IMR-90 (cell line): ENCODE measurements around the gene PTH2. TPM values are rescaled to one million over a fixed set of nuclear protein-coding genes. Genes with fewer than 3 reads are reported as not detected.
A peak's percentile ranks its signal among the peaks of the same experiment; 100 is the strongest.

ENCODE experiments used
- ATAC-seq: fragments of 200-7000 bp; cut with Tn5 transposase; 2 replicates; pipeline ENCODE4 v1.9.1; 2020; ENCODE audit warnings: low read depth, mild to moderate bottlenecking, moderate library complexity
- BruUV-seq: library from RNA; stranded (reverse); fragments of 400-500 nt; replicated peaks from 2 replicates; lab custom pipeline; 2021; lab: Mats Ljungman, UMichigan
- CTCF ChIA-PET: fragments of 300-600 bp; formaldehyde crosslinking; extraction: SDS; loops from one replicate; lab custom pipeline; 2021; ENCODE audit warnings: antibody characterized with exemption; lab: Yijun Ruan, JAX
- POLR2A ChIA-PET: fragments of 300-600 bp; sonication (Branson Sonifier 250); formaldehyde crosslinking; loops from one replicate; lab custom pipeline; 2022; ENCODE audit warnings: antibody characterized with exemption; ENCODE audit not compliant: unreplicated experiment; lab: Charles Lee
- DNase-seq: peaks from one replicate; pipeline ENCODE4 v3.0.0; 2013
- H2AFZ ChIP-seq: replicated peaks from 2 replicates; pipeline ENCODE3; 2013; ENCODE audit warnings: low read length, mild to moderate bottlenecking; ENCODE audit not compliant: poor library complexity
- H2AK5ac ChIP-seq: 2 replicates; pipeline ENCODE4 v1.6.1; 2013; ENCODE audit warnings: low read depth, low read length, inconsistent platforms
- H2AK9ac ChIP-seq: replicated peaks from 2 replicates; pipeline ENCODE3; 2013; ENCODE audit warnings: mild to moderate bottlenecking, low read depth, low read length, moderate library complexity; ENCODE audit not compliant: poor library complexity
- H2BK120ac ChIP-seq: 2 replicates; pipeline ENCODE4 v1.6.1; 2013; ENCODE audit warnings: low read depth, low read length, inconsistent platforms
- H2BK15ac ChIP-seq: 3 replicates; pipeline ENCODE4 v1.6.1; 2013; ENCODE audit warnings: low read depth, low read length, inconsistent platforms
- H2BK20ac ChIP-seq: 2 replicates; pipeline ENCODE4 v1.6.1; 2013; ENCODE audit warnings: low read depth, mild to moderate bottlenecking, inconsistent platforms, low read length, moderate library complexity
- H2BK5ac ChIP-seq: 2 replicates; pipeline ENCODE4 v1.6.1; 2013; ENCODE audit warnings: mild to moderate bottlenecking, low read depth, low read length, inconsistent platforms; ENCODE audit not compliant: poor library complexity, severe bottlenecking
- H3K14ac ChIP-seq: replicated peaks from 2 replicates; pipeline ENCODE4 v1.6.1; 2013; ENCODE audit warnings: low read depth, low read length, inconsistent platforms
- H3K18ac ChIP-seq: 2 replicates; pipeline ENCODE4 v1.6.1; 2013; ENCODE audit warnings: low read depth, low read length, control low read depth
- H3K23ac ChIP-seq: 2 replicates; pipeline ENCODE4 v1.6.1; 2013; ENCODE audit warnings: low read depth, low read length, inconsistent platforms
- H3K27ac ChIP-seq: 2 replicates; pipeline ENCODE4 v1.5.1; 2013; ENCODE audit warnings: mild to moderate bottlenecking, control low read depth, low read length; ENCODE audit not compliant: insufficient read depth
- H3K27me3 ChIP-seq: 2 replicates; pipeline ENCODE4 v1.6.1; 2013; ENCODE audit warnings: low read length; ENCODE audit not compliant: control insufficient read depth, insufficient read depth
- H3K36me3 ChIP-seq: 2 replicates; pipeline ENCODE4 v1.6.1; 2013; ENCODE audit warnings: low read length, mixed read lengths; ENCODE audit not compliant: control insufficient read depth, insufficient read depth
- H3K4ac ChIP-seq: 2 replicates; pipeline ENCODE4 v1.6.1; 2013; ENCODE audit warnings: low read depth, low read length, inconsistent platforms
- H3K4me1 ChIP-seq: 2 replicates; pipeline ENCODE4 v1.6.1; 2013; ENCODE audit warnings: low read length, mixed read lengths; ENCODE audit not compliant: control insufficient read depth, insufficient read depth
- H3K4me2 ChIP-seq: 2 replicates; pipeline ENCODE4 v1.6.1; 2013; ENCODE audit warnings: low read depth, mild to moderate bottlenecking, control low read depth, low read length, moderate library complexity
- H3K4me3 ChIP-seq: 2 replicates; pipeline ENCODE4 v1.5.1; 2013; ENCODE audit warnings: low read depth, mild to moderate bottlenecking, control low read depth, low read length, moderate library complexity; ENCODE audit not compliant: insufficient read depth
- H3K56ac ChIP-seq: 2 replicates; pipeline ENCODE4 v1.6.1; 2013; ENCODE audit warnings: low read length, inconsistent platforms; ENCODE audit not compliant: insufficient read depth; ENCODE audit errors: extremely low read depth
- H3K79me1 ChIP-seq, 2 experiments: 2 replicates each; pipeline ENCODE4 v1.6.1; 2013; ENCODE audit warnings: low read length in 2 of 2, inconsistent platforms in 1 of 2, low read depth in 1 of 2
- H3K9ac ChIP-seq: 2 replicates; pipeline ENCODE4 v1.6.1; 2013; ENCODE audit warnings: low read depth, low read length, control low read depth
- H3K9me1 ChIP-seq: 2 replicates; pipeline ENCODE4 v1.6.1; 2013; ENCODE audit warnings: low read length, inconsistent platforms; ENCODE audit not compliant: insufficient read depth
- H3K9me3 ChIP-seq: 2 replicates; pipeline ENCODE4 v1.6.1; 2013; ENCODE audit warnings: low read length; ENCODE audit not compliant: control insufficient read depth, insufficient read depth
- H4K20me1 ChIP-seq: 2 replicates; pipeline ENCODE4 v1.6.1; 2013; ENCODE audit warnings: low read length, inconsistent platforms; ENCODE audit not compliant: insufficient read depth
- H4K5ac ChIP-seq: 2 replicates; pipeline ENCODE4 v1.6.1; 2013; ENCODE audit warnings: mild to moderate bottlenecking, low read depth, low read length, control low read depth
- H4K8ac ChIP-seq, 2 experiments: 2 replicates each; pipeline ENCODE4 v1.6.1; 2013; ENCODE audit warnings: low read depth in 2 of 2, low read length in 2 of 2, control low read depth in 1 of 2, inconsistent platforms in 1 of 2
- H4K91ac ChIP-seq: 2 replicates; pipeline ENCODE4 v1.6.1; 2013; ENCODE audit warnings: low read depth, low read length, inconsistent platforms; ENCODE audit not compliant: insufficient read depth
- MAZ ChIP-seq: IDR thresholded peaks from 2 replicates; pipeline ENCODE4 v1.6.1; 2012; ENCODE audit warnings: low read depth, mild to moderate bottlenecking, low read length, improper control_type of control experiment, moderate library complexity, borderline replicate concordance
- MXI1 ChIP-seq: IDR thresholded peaks from 2 replicates; pipeline ENCODE4 v1.6.1; 2012; ENCODE audit warnings: low read depth, mild to moderate bottlenecking, low read length, moderate library complexity, borderline replicate concordance
- RAD21 ChIP-seq: IDR thresholded peaks from 2 replicates; pipeline ENCODE4 v1.6.1; 2012; ENCODE audit warnings: low read length, improper control_type of control experiment
- WGBS, 2 experiments: methylation state at CpG; one replicate each; pipeline versions ENCODE4 v1.1.5 to v1.1.7; 2013; ENCODE audit warnings: missing lambda C conversion rate in 2 of 2; ENCODE audit not compliant: insufficient read length in 1 of 2; ENCODE audit errors: extremely low coverage in 2 of 2; 5-methylcytosine and 5-hydroxymethylcytosine counted together
- dilution Hi-C: fragments of 300-500 bp; cut with HindIII; formaldehyde crosslinking; loops from one replicate; pipeline ENCODE4 v1.14.3; 2018; ENCODE audit warnings: low sequenced_read_pairs; ENCODE audit not compliant: unreplicated experiment
- in situ Hi-C: fragments of 300-500 bp; cut with MboI; formaldehyde crosslinking; loops from 3 replicates; pipeline ENCODE4 v1.14.3; 2019; ENCODE audit warnings: low sequenced_read_pairs, inconsistent platforms, mixed read lengths
- intact Hi-C: fragments of 100-400 bp; cut with micrococcal nuclease; formaldehyde crosslinking; loops from 2 replicates; pipeline ENCODE4 v1.10.0; 2022
- polyA plus RNA-seq, 3 experiments: library from polyadenylated mRNA; depleted of rRNA; stranded (reverse); fragments of >200 nt; gene quantifications; 2 replicates each; pipeline ENCODE4 v1.2.3, GENCODE V29; 2012; ENCODE audit warnings: low replicate concordance in 1 of 3
- total RNA-seq: library from RNA; depleted of rRNA; stranded (reverse); fragments of >200 nt; gene quantifications from 2 replicates; pipeline ENCODE4 v1.2.3, GENCODE V29; 2012

PTH2 gene
- total and polyA plus RNA-seq, 2 of the 4 experiments (the other 2 are of a cell fraction) = not detected

GRCh38 chr19:49427855-49428546 is 4.8 kb upstream of the PTH2 start:
- no peak overlapping the region for H3K4ac ChIP-seq
- in situ Hi-C loops (no loop called here), intact Hi-C loops (no loop called here), dilution Hi-C loops (no loop called here)
- H2BK5ac ChIP-seq = no peak overlapping the region
- H4K8ac ChIP-seq = no peak overlapping the region
- H2BK15ac ChIP-seq = no peak overlapping the region
- no peaks in the 10 kb centered on the region for H3K36me3 ChIP-seq
- POLR2A ChIA-PET = no interaction called here
- H3K79me1 ChIP-seq = no peaks in the 10 kb centered on the region
- DNase-seq = no peak
- WGBS, 2 experiments = 6% methylated on average over 20 of the region's 45 CpGs; no CpG with 5 or more reads in 1 of the 2 experiments
- CTCF ChIA-PET = no interaction called here
- H2AK9ac ChIP-seq = no peak overlapping the region
- no peak overlapping the region for H2BK120ac ChIP-seq
- no peak overlapping the region; the same call in 1 of the 2 replicates for H3K4me2 ChIP-seq
- no peak overlapping the region for H3K27ac ChIP-seq
- no peak overlapping the region for H3K18ac ChIP-seq
- no TSS peak for BruUV-seq
- no peak overlapping the region for H3K9ac ChIP-seq
- no peak overlapping the region for H3K56ac ChIP-seq
- H2AK5ac ChIP-seq = no peak overlapping the region
- no peak overlapping the region for H3K14ac ChIP-seq
- no peak overlapping the region for H2BK20ac ChIP-seq
- no peak for TF ChIP-seq RAD21
- TF ChIP-seq MAZ = no peak
- TF ChIP-seq MXI1 = no peak
- H3K4me1 ChIP-seq = no peaks in the 10 kb centered on the region
- no peaks in the 10 kb centered on the region for H4K20me1 ChIP-seq
- ATAC-seq = peak; percentile 47; the same call in 1 of the 2 replicates
- no peak overlapping the region for H4K91ac ChIP-seq
- no peak overlapping the region for H3K23ac ChIP-seq
- H3K9me3 ChIP-seq = peaks cover 15% of the 10 kb centered on the region
- no peak overlapping the region for H3K4me3 ChIP-seq
- peak overlapping the region; percentile 46 for H2AFZ ChIP-seq
- no peak overlapping the region for H4K5ac ChIP-seq
- peaks cover 94% of the 10 kb centered on the region for H3K27me3 ChIP-seq
- H3K9me1 ChIP-seq = no peaks in the 10 kb centered on the region
